Smooth muscle cell (in vitro differentiated cells): ENCODE measurements around the gene COL11A2. TPM values are rescaled to one million over a fixed set of nuclear protein-coding genes. Genes with fewer than 3 reads are reported as not detected.

Experiments used
- DNase-seq: peaks from one replicate; lab custom pipeline; 2025; ENCODE audit not compliant: unreplicated experiment; lab: John Stamatoyannopoulos, UW
- H2AFZ ChIP-seq: fragments of 200-600 bp; sonication (generic); 2 replicates; pipeline ENCODE4 v1.6.0; 2016; ENCODE audit warnings: antibody characterized with exemption, low read depth, mild to moderate bottlenecking
- H3F3A ChIP-seq: fragments of 200-600 bp; sonication (generic); 2 replicates; pipeline ENCODE4 v1.6.0; 2017; ENCODE audit warnings: antibody characterized with exemption, low read depth
- H3K27ac ChIP-seq: fragments of 200-600 bp; sonication (generic); 2 replicates; pipeline ENCODE4 v1.5.1; 2016; ENCODE audit warnings: low read depth, mild to moderate bottlenecking
- H3K27me3 ChIP-seq: fragments of 200-600 bp; sonication (generic); 2 replicates; pipeline ENCODE4 v1.6.1; 2016; ENCODE audit warnings: low read depth, mild to moderate bottlenecking
- H3K36me3 ChIP-seq: fragments of 200-600 bp; sonication (generic); 2 replicates; pipeline ENCODE4 v1.5.1; 2016; ENCODE audit warnings: low read depth
- H3K4me1 ChIP-seq: fragments of 200-600 bp; sonication (generic); 2 replicates; pipeline ENCODE4 v1.5.1; 2016; ENCODE audit warnings: low read depth
- H3K4me2 ChIP-seq: fragments of 200-600 bp; sonication (generic); 2 replicates; pipeline ENCODE4 v1.6.0; 2016; ENCODE audit warnings: mild to moderate bottlenecking
- H3K4me3 ChIP-seq: fragments of 200-600 bp; sonication (generic); 2 replicates; pipeline ENCODE4 v1.5.1; 2016; ENCODE audit warnings: mild to moderate bottlenecking
- H3K79me2 ChIP-seq: fragments of 200-600 bp; sonication (generic); 2 replicates; pipeline ENCODE4 v1.6.0; 2016; ENCODE audit warnings: low read depth, mild to moderate bottlenecking
- H3K9ac ChIP-seq: fragments of 200-600 bp; sonication (generic); 2 replicates; pipeline ENCODE4 v1.6.0; 2016; ENCODE audit warnings: low read depth
- H3K9me3 ChIP-seq: fragments of 200-600 bp; sonication (generic); replicated peaks from 2 replicates; pipeline ENCODE4 v1.5.1; 2016; ENCODE audit warnings: low read depth
- H4K20me1 ChIP-seq: fragments of 200-600 bp; sonication (generic); 2 replicates; pipeline ENCODE4 v1.6.0; 2016; ENCODE audit warnings: low read depth
- CTCF ChIP-seq: fragments of 200-600 bp; sonication (generic); IDR thresholded peaks from 2 replicates; pipeline ENCODE4 v1.5.1; 2017; ENCODE audit warnings: borderline replicate concordance, mild to moderate bottlenecking, antibody characterized with exemption; ENCODE audit not compliant: insufficient read depth, poor library complexity, severe bottlenecking
- WGBS: methylation state at CpG from one replicate; pipeline ENCODE4 v1.1.7; 2016; ENCODE audit warnings: low lambda C conversion rate; 5-methylcytosine and 5-hydroxymethylcytosine counted together
- polyA plus RNA-seq: library from polyadenylated mRNA; unstranded; fragments of >200 nt; fragmentation: Nextera tagmentation; extraction: Ambion mirVana; gene quantifications from 2 replicates; pipeline ENCODE4 v1.2.1, GENCODE V29; 2016
- total RNA-seq: library from RNA; depleted of rRNA; stranded (reverse); fragments of >200 nt; gene quantifications from 2 replicates; pipeline ENCODE4 v1.2.3, GENCODE V29; 2014

The COL11A2 gene
- total and polyA plus RNA-seq, 2 experiments from 2014 or later, result 0.36 to 1.2 TPM

GRCh38 chr6:33126101-33126714 lies 66.1 kb downstream of the COL11A2 start:
- no peak for DNase-seq
- WGBS, result 44% methylated on average over 5 of the region's 5 CpGs
- no peak overlapping the region for H3K4me2 ChIP-seq

GRCh38 chr6:33124947-33125346 lies 67.3 kb downstream of the COL11A2 start:
- Histone ChIP-seq H3K9me3 (no peaks in the 10 kb centered on the region), H2AFZ (no peak overlapping the region), H3K79me2 (no peaks in the 10 kb centered on the region), H3K27ac (no peak overlapping the region), H3K9ac (no peak overlapping the region), H4K20me1 (no peaks in the 10 kb centered on the region), H3F3A (no peaks in the 10 kb centered on the region), H3K27me3 (peaks cover 9% of the 10 kb centered on the region), H3K4me2 (no peak overlapping the region), H3K4me3 (no peak overlapping the region), H3K36me3 (no peaks in the 10 kb centered on the region), H3K4me1 (no peaks in the 10 kb centered on the region)
- 91% methylated on average over 4 of the region's 4 CpGs for WGBS
- TF ChIP-seq CTCF, result no peak
- DNase-seq, result no peak

More at GRCh38 chr6:33126101-33126714, 66.1 kb downstream of the COL11A2 start:
- Histone ChIP-seq H3K27ac (no peak overlapping the region), H3K79me2 (no peaks in the 10 kb centered on the region), H2AFZ (no peak overlapping the region), H3K9ac (no peak overlapping the region), H3K27me3 (peaks cover 11% of the 10 kb centered on the region), H3K36me3 (no peaks in the 10 kb centered on the region), H3F3A (no peaks in the 10 kb centered on the region), H3K4me3 (no peak overlapping the region), H3K9me3 (no peaks in the 10 kb centered on the region), H4K20me1 (no peaks in the 10 kb centered on the region), H3K4me1 (no peaks in the 10 kb centered on the region)
- TF ChIP-seq CTCF, result peak; percentile 67

GRCh38 chr6:33124525-33124901 lies 67.8 kb downstream of the COL11A2 start:
- H4K20me1 ChIP-seq, result no peaks in the 10 kb centered on the region
- WGBS, result 66% methylated on average over 4 of the region's 4 CpGs
- H3K36me3 ChIP-seq, result no peaks in the 10 kb centered on the region
- DNase-seq, result no peak
- no peaks in the 10 kb centered on the region for H3K79me2 ChIP-seq
- H3K4me1 ChIP-seq, result no peaks in the 10 kb centered on the region
- no peak overlapping the region for H3K27ac ChIP-seq
- peaks cover 6% of the 10 kb centered on the region for H3K27me3 ChIP-seq
- H2AFZ ChIP-seq, result no peak overlapping the region
- no peaks in the 10 kb centered on the region for H3F3A ChIP-seq
- no peaks in the 10 kb centered on the region for H3K9me3 ChIP-seq
- H3K9ac ChIP-seq, result no peak overlapping the region
- no peak overlapping the region for H3K4me2 ChIP-seq
- no peak for TF ChIP-seq CTCF
- no peak overlapping the region for H3K4me3 ChIP-seq
